ENCODE results near the gene FBRSL1. TPM values are rescaled to one million over a fixed set of nuclear protein-coding genes. Genes with fewer than 3 reads are reported as not detected.

FBRSL1 gene
- total RNA-seq, 1 donor from 2014 or later: 43.8 TPM

- Histone ChIP-seq H3K27me3 (ENCODE audit: insufficient read depth, low read length) (no peaks in the 10 kb centered on the region), H3K4me3 (ENCODE audit: insufficient read depth, low read depth, low read length) (no peak overlapping the region), H3K9ac (ENCODE audit: low read length) (no peak overlapping the region), H3K79me2 (ENCODE audit: insufficient read depth, low read length) (no peaks in the 10 kb centered on the region), H3K27ac (ENCODE audit: low read depth, low read length) (no peak overlapping the region), H3K4me1 (ENCODE audit: insufficient read depth, low read length) (peaks cover 13% of the 10 kb centered on the region), H3K9me3 (ENCODE audit: insufficient read depth, low read depth, low read length) (peaks cover 10% of the 10 kb centered on the region), H3K36me3 (ENCODE audit: insufficient read depth, low read length) (no peaks in the 10 kb centered on the region), H3K4me2 (ENCODE audit: low read length) (no peak overlapping the region), H4K20me1 (ENCODE audit: insufficient read depth, low read length) (peaks cover 88% of the 10 kb centered on the region), H2AFZ (ENCODE audit: low read depth, low read length) (no peak overlapping the region)
- DNase-seq (ENCODE audit: low read depth): no peak
- Mint-ChIP-seq H3K4me1 (ENCODE audit: low read depth, unreplicated experiment) (peaks cover 6% of the 10 kb centered on the region), H3K27ac (ENCODE audit: unreplicated experiment) (no peak overlapping the region), H3K27me3 (ENCODE audit: low read depth, unreplicated experiment) (peaks cover 3% of the 10 kb centered on the region), H3K9me3 (ENCODE audit: unreplicated experiment) (peaks cover 9% of the 10 kb centered on the region), H3K4me3 (ENCODE audit: unreplicated experiment) (no peak overlapping the region), H3K36me3 (ENCODE audit: low read depth, unreplicated experiment) (peaks cover 16% of the 10 kb centered on the region)
- no peak for FAIRE-seq
- TF ChIP-seq EZH2 (IDR thresholded peaks at IDR 0.05; ENCODE audit: insufficient read depth, low read length) (no peak), CTCF (IDR thresholded peaks at IDR 0.05; ENCODE audit: insufficient read depth, low read depth, low read length) (no peak)
Measured at GRCh38 chr12:132521200-132521580, 31.2 kb downstream of the FBRSL1 start.

GRCh38 chr12:132521712-132522292 lies 31.9 kb downstream of the FBRSL1 start:
- TF ChIP-seq CTCF (IDR thresholded peaks at IDR 0.05; ENCODE audit: insufficient read depth, low read depth, low read length) (no peak), EZH2 (IDR thresholded peaks at IDR 0.05; ENCODE audit: insufficient read depth, low read length) (no peak)
- no peak overlapping the region for H3K4me2 ChIP-seq (ENCODE audit: low read length)
- no peaks in the 10 kb centered on the region for H3K36me3 ChIP-seq (ENCODE audit: insufficient read depth, low read length)
- H3K9me3 Mint-ChIP-seq (ENCODE audit: unreplicated experiment): peaks cover 7% of the 10 kb centered on the region
- no peaks in the 10 kb centered on the region for H3K27me3 ChIP-seq (ENCODE audit: insufficient read depth, low read length)
- H2AFZ ChIP-seq (ENCODE audit: low read depth, low read length): no peak overlapping the region
- FAIRE-seq: no peak
- no peak overlapping the region for H3K27ac Mint-ChIP-seq (ENCODE audit: unreplicated experiment)
- no peaks in the 10 kb centered on the region for H3K79me2 ChIP-seq (ENCODE audit: insufficient read depth, low read length)
- DNase-seq (ENCODE audit: low read depth): no peak
- no peak overlapping the region for H3K4me3 ChIP-seq (ENCODE audit: insufficient read depth, low read depth, low read length)
- peaks cover 90% of the 10 kb centered on the region for H4K20me1 ChIP-seq (ENCODE audit: insufficient read depth, low read length)
- peaks cover 13% of the 10 kb centered on the region for H3K4me1 ChIP-seq (ENCODE audit: insufficient read depth, low read length)
- H3K9me3 ChIP-seq (ENCODE audit: insufficient read depth, low read depth, low read length): peaks cover 10% of the 10 kb centered on the region
- no peak overlapping the region for H3K9ac ChIP-seq (ENCODE audit: low read length)
- peaks cover 3% of the 10 kb centered on the region for H3K27me3 Mint-ChIP-seq (ENCODE audit: low read depth, unreplicated experiment)
- H3K4me3 Mint-ChIP-seq (ENCODE audit: unreplicated experiment): no peak overlapping the region
- H3K4me1 Mint-ChIP-seq (ENCODE audit: low read depth, unreplicated experiment): peaks cover 6% of the 10 kb centered on the region
- H3K27ac ChIP-seq (ENCODE audit: low read depth, low read length): no peak overlapping the region
- H3K36me3 Mint-ChIP-seq (ENCODE audit: low read depth, unreplicated experiment): peaks cover 16% of the 10 kb centered on the region

- Mint-ChIP-seq H3K4me3 (ENCODE audit: unreplicated experiment) (no peak overlapping the region), H3K9me3 (ENCODE audit: unreplicated experiment) (peaks cover 7% of the 10 kb centered on the region), H3K36me3 (ENCODE audit: low read depth, unreplicated experiment) (peaks cover 16% of the 10 kb centered on the region), H3K27me3 (ENCODE audit: low read depth, unreplicated experiment) (peaks cover 3% of the 10 kb centered on the region), H3K4me1 (ENCODE audit: low read depth, unreplicated experiment) (peaks cover 6% of the 10 kb centered on the region), H3K27ac (ENCODE audit: unreplicated experiment) (no peak overlapping the region)
- FAIRE-seq (no peak), DNase-seq (ENCODE audit: low read depth) (no peak)
- Histone ChIP-seq H4K20me1 (ENCODE audit: insufficient read depth, low read length) (peaks cover 85% of the 10 kb centered on the region), H3K27me3 (ENCODE audit: insufficient read depth, low read length) (no peaks in the 10 kb centered on the region), H3K36me3 (ENCODE audit: insufficient read depth, low read length) (no peaks in the 10 kb centered on the region), H3K4me3 (ENCODE audit: insufficient read depth, low read depth, low read length) (no peak overlapping the region), H3K4me1 (ENCODE audit: insufficient read depth, low read length) (peaks cover 13% of the 10 kb centered on the region), H2AFZ (ENCODE audit: low read depth, low read length) (no peak overlapping the region), H3K79me2 (ENCODE audit: insufficient read depth, low read length) (no peaks in the 10 kb centered on the region), H3K27ac (ENCODE audit: low read depth, low read length) (no peak overlapping the region), H3K9me3 (ENCODE audit: insufficient read depth, low read depth, low read length) (peaks cover 7% of the 10 kb centered on the region), H3K4me2 (ENCODE audit: low read length) (no peak overlapping the region), H3K9ac (ENCODE audit: low read length) (no peak overlapping the region)
- no peak for TF ChIP-seq CTCF (IDR thresholded peaks at IDR 0.05; ENCODE audit: insufficient read depth, low read depth, low read length)
- TF ChIP-seq EZH2 (IDR thresholded peaks at IDR 0.05; ENCODE audit: insufficient read depth, low read length): no peak
Measured at GRCh38 chr12:132522592-132523380, 32.8 kb downstream of the FBRSL1 start.

All from astrocyte (in vitro differentiated cells and primary cell).